CD14-positive monocyte (primary cell): ENCODE measurements around the gene SYTL2. TPM values are rescaled to one million over a fixed set of nuclear protein-coding genes. Genes with fewer than 3 reads are reported as not detected.

ENCODE experiments used
- DNase-seq, 3 donors: peaks; one replicate each; pipeline ENCODE4 v3.0.0-alpha.2; 2011 to 2022
- H2AFZ ChIP-seq: 2 replicates; pipeline ENCODE4 v1.6.0; 2012; ENCODE audit warnings: mild to moderate bottlenecking, low read depth, low read length, inconsistent platforms; ENCODE audit not compliant: insufficient read depth, poor library complexity, severe bottlenecking
- H3K27ac ChIP-seq, 2 donors: 1 replicate in 1 of 2; 2 replicates in 1 of 2; pipeline ENCODE4 v1.5.1; 2012 to 2013; ENCODE audit warnings: low read length in 2 of 2, control low read depth in 1 of 2, inconsistent platforms in 1 of 2, low read depth in 1 of 2, mild to moderate bottlenecking in 1 of 2
- H3K27me3 ChIP-seq, 2 donors: one replicate each; pipeline versions ENCODE4 v1.6.0 to v1.6.1; 2011 to 2013; ENCODE audit warnings: low read length in 2 of 2; ENCODE audit not compliant: control insufficient read depth in 2 of 2, insufficient read depth in 2 of 2
- H3K36me3 ChIP-seq, 2 donors: replicated peaks in 1 of 2; 1 replicate in 1 of 2; 2 replicates in 1 of 2; pipeline versions ENCODE4 v1.5.1 to v1.6.1; 2012 to 2013; ENCODE audit warnings: low read length in 2 of 2, control low read depth in 1 of 2, inconsistent platforms in 1 of 2, mild to moderate bottlenecking in 1 of 2; ENCODE audit not compliant: insufficient read depth in 2 of 2, control insufficient read depth in 1 of 2
- H3K4me1 ChIP-seq, 2 donors: 1 replicate in 1 of 2; 2 replicates in 1 of 2; pipeline versions ENCODE4 v1.5.1 to v1.6.1; 2012 to 2013; ENCODE audit warnings: low read length in 2 of 2, control low read depth in 1 of 2, inconsistent platforms in 1 of 2, mild to moderate bottlenecking in 1 of 2, moderate library complexity in 1 of 2; ENCODE audit not compliant: insufficient read depth in 2 of 2, control insufficient read depth in 1 of 2
- H3K4me2 ChIP-seq: replicated peaks from 2 replicates; pipeline ENCODE3; 2012; ENCODE audit warnings: low read length, moderate library complexity, mild to moderate bottlenecking; ENCODE audit not compliant: poor library complexity, severe bottlenecking; ENCODE audit errors: extremely low read depth
- H3K4me3 ChIP-seq, 3 experiments: fragments of 200-600 bp in 1 of 3; sonication (generic) in 1 of 3; replicated peaks in 1 of 3; 1 replicate in 2 of 3; 2 replicates in 1 of 3; pipeline ENCODE4 v1.5.1; 2011 to 2013; ENCODE audit warnings: low read length in 3 of 3, mild to moderate bottlenecking in 3 of 3, control low read depth in 2 of 3, low read depth in 2 of 3, inconsistent platforms in 1 of 3, moderate library complexity in 1 of 3
- H3K79me2 ChIP-seq: 2 replicates; pipeline ENCODE4 v1.6.0; 2012; ENCODE audit warnings: mild to moderate bottlenecking, control low read depth, inconsistent platforms, low read length, moderate library complexity; ENCODE audit not compliant: insufficient read depth
- H3K9ac ChIP-seq: 2 replicates; pipeline ENCODE4 v1.6.0; 2017; ENCODE audit warnings: low read length, mild to moderate bottlenecking; ENCODE audit not compliant: insufficient read depth, poor library complexity, severe bottlenecking
- H3K9me3 ChIP-seq, 2 donors: replicated peaks in 1 of 2; 1 replicate in 1 of 2; 2 replicates in 1 of 2; pipeline versions ENCODE4 v1.5.1 to v1.6.1; 2012 to 2013; ENCODE audit warnings: low read length in 2 of 2, control low read depth in 1 of 2; ENCODE audit not compliant: control insufficient read depth in 1 of 2, insufficient read depth in 1 of 2
- H4K20me1 ChIP-seq: 2 replicates; pipeline ENCODE4 v1.6.0; 2012; ENCODE audit warnings: mild to moderate bottlenecking, low read length, control low read depth, moderate library complexity; ENCODE audit not compliant: insufficient read depth
- H3K27ac Mint-ChIP-seq, 7 donors: one replicate each; pipeline ENCODE4 v1.8.0; 2020; ENCODE audit warnings: mild to moderate bottlenecking in 7 of 7, mixed read lengths in 7 of 7, moderate library complexity in 6 of 7, inconsistent platforms in 2 of 7
- H3K27me3 Mint-ChIP-seq, 3 donors: one replicate each; pipeline ENCODE4 v1.8.0; 2021 to 2022; ENCODE audit warnings: low read depth in 3 of 3, mild to moderate bottlenecking in 3 of 3, mixed read lengths in 3 of 3, moderate library complexity in 3 of 3, inconsistent platforms in 1 of 3
- H3K36me3 Mint-ChIP-seq, 2 donors: one replicate each; pipeline ENCODE4 v1.8.0; 2020; ENCODE audit warnings: mixed read lengths in 2 of 2, inconsistent platforms in 1 of 2, mild to moderate bottlenecking in 1 of 2
- H3K4me1 Mint-ChIP-seq: one replicate; pipeline ENCODE4 v1.8.0; 2020; ENCODE audit warnings: mild to moderate bottlenecking, mixed read lengths
- H3K4me3 Mint-ChIP-seq, 2 donors: one replicate each; pipeline ENCODE4 v1.8.0; 2020; ENCODE audit warnings: mild to moderate bottlenecking in 2 of 2, mixed read lengths in 2 of 2, moderate library complexity in 1 of 2
- H3K9me3 Mint-ChIP-seq, 7 donors: one replicate each; pipeline ENCODE4 v1.8.0; 2020 to 2022; ENCODE audit warnings: mixed read lengths in 7 of 7, mild to moderate bottlenecking in 6 of 7, moderate library complexity in 6 of 7, inconsistent platforms in 2 of 7
- CTCF ChIP-seq: fragments of 200-600 bp; IDR thresholded peaks from one replicate; pipeline ENCODE4 v1.8.0; 2022; ENCODE audit warnings: antibody characterized with exemption, mild to moderate bottlenecking
- WGBS: methylation state at CpG from one replicate; pipeline ENCODE4 v1.1.5; 2013; ENCODE audit warnings: missing lambda C conversion rate; ENCODE audit not compliant: insufficient coverage; 5-methylcytosine and 5-hydroxymethylcytosine counted together
- intact Hi-C, 2 donors: fragments of 100-400 bp; cut with micrococcal nuclease; formaldehyde crosslinking; loops; one replicate each; pipeline versions ENCODE4 v1.15.0 to v1.15.1; 2023
- polyA plus RNA-seq, 3 donors: library from polyadenylated mRNA; depleted of rRNA in 1 of 3; unstranded in 2 of 3; stranded (reverse) in 1 of 3; fragments of 300-500 nt in 2 of 3; fragments of >200 nt in 1 of 3; fragmentation: Illumina TruSeq in 2 of 3; gene quantifications; 1 replicate in 2 of 3; 2 replicates in 1 of 3; pipeline ENCODE4 v1.2.3, GENCODE V29; 2012 to 2021

Gene SYTL2
- polyA plus RNA-seq, 3 donors, result 0.30 to 0.48 (median 0.34) TPM

GRCh38 chr11:85694385-85694980 lies 116.5 kb downstream of the SYTL2 start:
- Histone ChIP-seq H3K36me3 (no peaks in the 10 kb centered on the region), H3K79me2 (no peaks in the 10 kb centered on the region), H3K27ac (no peak overlapping the region), H3K4me2 (no peak overlapping the region), H3K4me1 (peaks cover 2 to 3% of the 10 kb centered on the region in 2 donors), H2AFZ (no peak overlapping the region), H3K9me3 (no peaks in the 10 kb centered on the region), H4K20me1 (no peaks in the 10 kb centered on the region), H3K4me3 (no peak overlapping the region), H3K27me3 (no peaks in the 10 kb centered on the region), H3K9ac (no peak overlapping the region)
- no peaks in the 10 kb centered on the region for H3K36me3 Mint-ChIP-seq
- peaks cover 0 to 1% (median 1%) of the 10 kb centered on the region in 3 donors for H3K27me3 Mint-ChIP-seq
- H3K9me3 Mint-ChIP-seq, result no peaks in the 10 kb centered on the region
- intact Hi-C loops, result no loop called here
- H3K4me3 Mint-ChIP-seq, result no peak overlapping the region
- WGBS, result no CpG with 5 or more reads among the region's 1 CpG
- H3K4me1 Mint-ChIP-seq, result peaks cover 6% of the 10 kb centered on the region
- H3K27ac Mint-ChIP-seq, result no peak overlapping the region
- DNase-seq, result no peak
- no peak for TF ChIP-seq CTCF

GRCh38 chr11:85685820-85686459 lies 125.0 kb downstream of the SYTL2 start, which contains the start of gene CCDC89:
Gene CCDC89 (minus strand): TSS chr11:85686195. CDS start chr11:85686130, 65 bp downstream.
- peak within 1 kb of the TSS in 1 of 7 donors; percentile 1 for H3K27ac Mint-ChIP-seq
- intact Hi-C loops, result no loop called here
- no peak for DNase-seq
- H3K4me3 ChIP-seq, result no peak within 1 kb of the TSS
- TF ChIP-seq CTCF, result no peak
- no peaks in the 10 kb centered on the region for H3K27me3 ChIP-seq
- H3K9me3 Mint-ChIP-seq, result no peaks in the 10 kb centered on the region
- H3K4me3 Mint-ChIP-seq, result no peak within 1 kb of the TSS
- H3K9ac ChIP-seq, result no peak within 1 kb of the TSS
- H3K79me2 ChIP-seq, result no peaks in the 10 kb centered on the region
- WGBS, result 91% methylated on average over 10 of the region's 13 CpGs
- peaks cover 0 to 7% of the 10 kb centered on the region in 2 donors for H3K4me1 ChIP-seq
- peaks cover 0 to 2% (median 1%) of the 10 kb centered on the region in 3 donors for H3K27me3 Mint-ChIP-seq
- H3K27ac ChIP-seq, result no peak within 1 kb of the TSS
- no peaks in the 10 kb centered on the region for H3K36me3 Mint-ChIP-seq
- H3K4me1 Mint-ChIP-seq, result peaks cover 15% of the 10 kb centered on the region
- H3K9me3 ChIP-seq, result no peaks in the 10 kb centered on the region
- no peak within 1 kb of the TSS for H3K4me2 ChIP-seq
- H3K36me3 ChIP-seq, result no peaks in the 10 kb centered on the region
- no peak within 1 kb of the TSS for H2AFZ ChIP-seq
- no peaks in the 10 kb centered on the region for H4K20me1 ChIP-seq
